Spleen (tissue), 11 donors: Measurements from ENCODE around the gene C1QA. TPM values are rescaled to one million over a fixed set of nuclear protein-coding genes. Genes with fewer than 3 reads are reported as not detected.

Source experiments
- DNase-seq: peaks from one replicate; pipeline ENCODE4 v3.0.0-alpha.2; 2020
- H3K27ac ChIP-seq, 8 donors: fragments of 200-600 bp; sonication (generic) in 7 of 8; 1 replicate in 4 of 8; 2 replicates in 4 of 8; pipeline versions ENCODE4 v1.5.0 to v1.8.0; 2016 to 2021; ENCODE audit warnings: inconsistent platforms in 4 of 8, mild to moderate bottlenecking in 4 of 8, moderate library complexity in 1 of 8
- H3K27me3 ChIP-seq, 7 donors: fragments of 200-600 bp; sonication (generic) in 6 of 7; replicated peaks in 1 of 7; 1 replicate in 4 of 7; 2 replicates in 3 of 7; pipeline versions ENCODE4 v1.5.0 to v1.8.0; 2016 to 2021; ENCODE audit warnings: inconsistent platforms in 3 of 7, mild to moderate bottlenecking in 1 of 7
- H3K36me3 ChIP-seq, 6 donors: fragments of 200-600 bp; sonication (generic) in 5 of 6; 1 replicate in 4 of 6; 2 replicates in 2 of 6; pipeline versions ENCODE4 v1.5.0 to v1.8.0; 2016 to 2021; ENCODE audit warnings: inconsistent platforms in 2 of 6
- H3K4me1 ChIP-seq, 6 donors: fragments of 200-600 bp; sonication (generic) in 5 of 6; 1 replicate in 3 of 6; 2 replicates in 3 of 6; pipeline versions ENCODE4 v1.5.0 to v1.8.0; 2016 to 2021; ENCODE audit warnings: inconsistent platforms in 3 of 6
- H3K4me3 ChIP-seq, 8 donors: fragments of 200-600 bp; sonication (generic) in 7 of 8; 1 replicate in 4 of 8; 2 replicates in 4 of 8; pipeline versions ENCODE4 v1.5.0 to v1.8.0; 2016 to 2021; ENCODE audit warnings: inconsistent platforms in 4 of 8, mild to moderate bottlenecking in 4 of 8, moderate library complexity in 2 of 8
- H3K9me3 ChIP-seq, 8 donors: fragments of 200-600 bp; sonication (generic) in 7 of 8; 1 replicate in 4 of 8; 2 replicates in 4 of 8; pipeline versions ENCODE4 v1.5.0 to v1.8.0; 2016 to 2021; ENCODE audit warnings: inconsistent platforms in 4 of 8
- POLR2A ChIP-seq, 3 donors: fragments of 450-650 bp; IDR thresholded peaks; one replicate each; pipeline ENCODE4 v1.5.1; 2017; ENCODE audit warnings: antibody characterized with exemption in 3 of 3, mild to moderate bottlenecking in 1 of 3
- POLR2AphosphoS5 ChIP-seq, 3 donors: sonication (generic); formaldehyde crosslinking; IDR thresholded peaks; one replicate each; pipeline ENCODE4 v1.5.1; 2017; ENCODE audit warnings: antibody characterized with exemption in 3 of 3
- WGBS, 5 donors: extraction: QIAGEN DNeasy Blood & Tissue Kit in 3 of 5; methylation state at CpG; one replicate each; pipeline versions ENCODE4 v1.1.5 to v1.1.7; 2013 to 2018; 5-methylcytosine and 5-hydroxymethylcytosine counted together
- intact Hi-C: fragments of 100-400 bp; cut with DNase I; formaldehyde crosslinking; loops from one replicate; pipeline ENCODE4 v1.15.0; 2023; ENCODE audit warnings: low total_unique reads
- polyA plus RNA-seq, 3 donors: library from polyadenylated mRNA; stranded (reverse); fragments of 200-250 nt; gene quantifications; one replicate each; pipeline ENCODE4 v1.2.1, GENCODE V29; 2013
- total RNA-seq, 7 donors: library from RNA; depleted of rRNA in 3 of 7; stranded (reverse); fragments of >200 nt in 3 of 7; fragmentation: NEBNext Ultra II Directional in 4 of 7; extraction: Animal tissue kit (Norgen Biotek cat#: 25700) in 4 of 7; gene quantifications; one replicate each; pipeline versions ENCODE4 v1.1.0 to v1.2.1, GENCODE V29; 2016 to 2021
- TF ChIP-seq, protein P1 (sequence below), 11 experiments: fragments of 200-600 bp in 7 of 11; fragments of 450-650 bp in 4 of 11; sonication (generic) in 4 of 11; IDR thresholded peaks in 8 of 11; conservative IDR thresholded peaks in 3 of 11; 1 replicate in 7 of 11; 2 replicates in 4 of 11; pipeline versions ENCODE4 v1.4.0 to v1.8.0; 2016 to 2021; ENCODE audit warnings: antibody characterized with exemption in 11 of 11, inconsistent platforms in 4 of 11, mild to moderate bottlenecking in 1 of 11
- donor health status: healthy with polysubstance abuse.
- donor health status: DM: no; HTN: no; CAD: no; lungs with moderate emphysema.
- donor health status: DM: no; HTN: no; CAD: no.
- donor health status: Bipolar disorder and iron deficiency.
- donor health status: healthy.
- donor health status: DM: no; HTN: no; CAD: no.
- donor health status: DM: yes; HTN: yes; CAD: no.

C1QA gene
- total and polyA plus RNA-seq, 10 donors, result 296 to 1,485 (median 925) TPM

DNA sequence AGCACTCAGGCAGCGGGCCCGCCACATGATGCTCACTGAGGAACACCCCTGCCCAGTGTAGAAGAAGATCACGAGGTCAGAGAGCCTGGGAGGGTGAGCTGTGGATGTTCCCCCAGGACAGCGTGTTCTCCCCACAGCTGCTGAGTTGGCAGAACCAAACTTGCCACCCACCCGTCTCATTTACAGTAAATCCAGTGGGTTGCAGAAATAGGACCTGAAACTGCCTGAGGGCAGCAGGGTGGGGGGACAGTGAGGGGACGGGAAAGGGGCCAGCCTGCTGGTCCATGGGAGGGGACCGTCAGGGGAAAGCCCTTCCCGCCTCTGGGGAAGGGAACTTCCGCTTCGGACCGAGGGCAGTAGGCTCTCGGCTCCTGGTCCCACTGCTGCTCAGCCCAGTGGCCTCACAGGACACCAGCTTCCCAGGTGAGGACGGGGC is 16.5 kb downstream of the C1QA start, which contains the start of gene C1QB:
Gene C1QB, plus strand, starts transcription at position 356 of the 436 bp plus-strand sequence. CDS start 6,227 bp downstream, outside the sequence.
- H3K9me3 ChIP-seq, result no peaks in the 10 kb centered on the region
- no peak for DNase-seq
- peak within 1 kb of the TSS in 7 of 8 donors; percentile 4 to 59 (median 27) for H3K4me3 ChIP-seq
- TF ChIP-seq, protein P1, sequence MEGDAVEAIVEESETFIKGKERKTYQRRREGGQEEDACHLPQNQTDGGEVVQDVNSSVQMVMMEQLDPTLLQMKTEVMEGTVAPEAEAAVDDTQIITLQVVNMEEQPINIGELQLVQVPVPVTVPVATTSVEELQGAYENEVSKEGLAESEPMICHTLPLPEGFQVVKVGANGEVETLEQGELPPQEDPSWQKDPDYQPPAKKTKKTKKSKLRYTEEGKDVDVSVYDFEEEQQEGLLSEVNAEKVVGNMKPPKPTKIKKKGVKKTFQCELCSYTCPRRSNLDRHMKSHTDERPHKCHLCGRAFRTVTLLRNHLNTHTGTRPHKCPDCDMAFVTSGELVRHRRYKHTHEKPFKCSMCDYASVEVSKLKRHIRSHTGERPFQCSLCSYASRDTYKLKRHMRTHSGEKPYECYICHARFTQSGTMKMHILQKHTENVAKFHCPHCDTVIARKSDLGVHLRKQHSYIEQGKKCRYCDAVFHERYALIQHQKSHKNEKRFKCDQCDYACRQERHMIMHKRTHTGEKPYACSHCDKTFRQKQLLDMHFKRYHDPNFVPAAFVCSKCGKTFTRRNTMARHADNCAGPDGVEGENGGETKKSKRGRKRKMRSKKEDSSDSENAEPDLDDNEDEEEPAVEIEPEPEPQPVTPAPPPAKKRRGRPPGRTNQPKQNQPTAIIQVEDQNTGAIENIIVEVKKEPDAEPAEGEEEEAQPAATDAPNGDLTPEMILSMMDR (IDR thresholded peaks at IDR 0.05 in 8 of 11, conservative IDR thresholded peaks at IDR 0.05 in 3 of 11), result no peak
- TF ChIP-seq POLR2A (IDR thresholded peaks at IDR 0.05) (peak in 2 of 3 donors; percentile 15 to 40), POLR2AphosphoS5 (IDR thresholded peaks at IDR 0.05) (peak; percentile 88 to 89 (median 88))
- WGBS, 5 donors, result 71 to 83% (median 72%) methylated on average over 13 of the region's 13 CpGs
- no peaks in the 10 kb centered on the region for H3K36me3 ChIP-seq
- H3K27ac ChIP-seq, result peak within 1 kb of the TSS in 6 of 8 donors; percentile 51 to 79 (median 71)
- H3K27me3 ChIP-seq, result peaks cover 0 to 29% (median 0%) of the 10 kb centered on the region in 7 donors
- no peaks in the 10 kb centered on the region for H3K4me1 ChIP-seq
- intact Hi-C loops, result no loop called here

DNA sequence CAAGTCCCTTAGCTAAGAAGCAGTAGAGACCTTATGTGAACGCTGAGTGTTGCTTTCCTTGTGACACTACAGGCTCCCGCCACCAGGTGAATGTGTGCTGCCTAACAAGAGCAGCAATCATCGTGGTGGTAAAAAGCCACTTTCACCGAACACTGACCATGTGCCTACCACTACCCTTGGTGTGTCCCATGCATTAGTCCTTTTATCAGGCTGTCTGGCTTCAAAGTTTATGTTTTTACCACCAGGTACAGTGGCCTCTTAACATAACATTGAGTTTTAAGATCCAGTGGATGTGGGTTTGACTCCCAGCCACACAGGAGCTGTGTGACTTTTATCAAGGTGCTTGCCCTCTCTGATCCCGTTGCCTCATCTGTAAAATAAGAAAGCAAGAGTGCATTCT is 18.3 kb downstream of the C1QA start:
- TF ChIP-seq POLR2A (IDR thresholded peaks at IDR 0.05) (no peak), POLR2AphosphoS5 (IDR thresholded peaks at IDR 0.05) (no peak)
- TF ChIP-seq, protein P1 (IDR thresholded peaks at IDR 0.05 in 8 of 11, conservative IDR thresholded peaks at IDR 0.05 in 3 of 11), result no peak
- Histone ChIP-seq H3K27ac (peak overlapping the region in 5 of 8 donors; percentile 57 to 79 (median 71)), H3K27me3 (peaks cover 0 to 27% (median 0%) of the 10 kb centered on the region in 7 donors), H3K9me3 (no peaks in the 10 kb centered on the region), H3K4me1 (no peaks in the 10 kb centered on the region), H3K36me3 (peaks cover 0 to 8% (median 0%) of the 10 kb centered on the region in 6 donors), H3K4me3 (peak overlapping the region in 6 of 8 donors; percentile 18 to 59 (median 28))
- no peak for DNase-seq
- intact Hi-C loops, result no loop called here
- WGBS, 5 donors, result 60 to 76% (median 65%) methylated on average over 5 of the region's 5 CpGs

DNA sequence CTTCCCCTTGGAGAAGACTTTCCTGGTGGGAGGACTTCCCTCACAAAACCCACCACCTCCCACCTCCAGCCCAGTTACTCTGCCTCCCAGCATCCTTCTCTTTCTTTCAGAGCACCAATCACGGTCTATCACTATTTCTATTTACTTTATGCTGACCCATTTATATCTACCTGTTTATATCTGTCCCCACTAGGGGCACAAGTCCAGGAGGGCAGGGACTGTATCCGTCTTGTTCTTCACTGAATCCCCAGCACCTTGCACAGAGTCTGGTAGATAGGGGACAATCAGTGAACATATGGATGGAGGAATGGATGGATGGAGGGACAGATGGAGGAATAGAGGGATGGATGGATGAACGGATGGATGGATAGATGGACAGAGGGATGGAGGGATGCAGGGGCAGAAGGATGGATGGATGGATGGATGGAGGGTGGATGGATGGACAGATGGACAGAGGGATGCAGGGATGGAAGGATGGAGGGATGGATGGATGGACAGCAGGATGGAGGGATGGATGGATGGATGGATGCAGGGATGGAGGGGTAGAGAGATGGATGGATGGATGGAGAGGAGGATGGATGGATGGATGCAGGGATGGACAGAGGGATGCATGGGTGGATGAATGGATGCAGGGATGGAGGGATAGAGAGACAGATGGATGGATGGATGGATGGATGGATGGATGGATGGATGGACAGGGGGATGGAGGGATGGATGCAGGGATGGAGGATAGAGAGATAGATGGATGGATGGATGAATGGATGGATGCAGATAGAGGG is 22.1 kb downstream of the C1QA start:
- H3K36me3 ChIP-seq, result peaks cover 0 to 27% (median 0%) of the 10 kb centered on the region in 6 donors
- intact Hi-C loops, result no loop called here
- no peak for DNase-seq
- H3K9me3 ChIP-seq, result no peaks in the 10 kb centered on the region
- TF ChIP-seq, protein P1 (IDR thresholded peaks at IDR 0.05 in 8 of 11, conservative IDR thresholded peaks at IDR 0.05 in 3 of 11), result no peak
- TF ChIP-seq POLR2AphosphoS5 (IDR thresholded peaks at IDR 0.05) (no peak), POLR2A (IDR thresholded peaks at IDR 0.05) (no peak)
- H3K4me1 ChIP-seq, result no peaks in the 10 kb centered on the region
- no peak overlapping the region for H3K27ac ChIP-seq
- 65 to 74% (median 69%) methylated on average over 3 of the region's 3 CpGs for WGBS, 5 donors
- peaks cover 0 to 28% (median 0%) of the 10 kb centered on the region in 7 donors for H3K27me3 ChIP-seq
- peak overlapping the region in 4 of 8 donors; percentile 27 to 59 (median 36) for H3K4me3 ChIP-seq

DNA sequence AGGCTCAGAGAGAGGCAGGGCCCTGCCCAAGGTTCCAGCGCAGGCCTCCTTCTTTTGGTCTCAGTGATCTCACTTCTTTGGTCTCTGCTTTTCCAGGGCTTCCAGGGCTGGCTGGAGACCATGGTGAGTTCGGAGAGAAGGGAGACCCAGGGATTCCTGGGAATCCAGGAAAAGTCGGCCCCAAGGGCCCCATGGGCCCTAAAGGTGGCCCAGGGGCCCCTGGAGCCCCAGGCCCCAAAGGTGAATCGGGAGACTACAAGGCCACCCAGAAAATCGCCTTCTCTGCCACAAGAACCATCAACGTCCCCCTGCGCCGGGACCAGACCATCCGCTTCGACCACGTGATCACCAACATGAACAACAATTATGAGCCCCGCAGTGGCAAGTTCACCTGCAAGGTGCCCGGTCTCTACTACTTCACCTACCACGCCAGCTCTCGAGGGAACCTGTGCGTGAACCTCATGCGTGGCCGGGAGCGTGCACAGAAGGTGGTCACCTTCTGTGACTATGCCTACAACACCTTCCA is 24.4 kb downstream of the C1QA start:
- H3K4me3 ChIP-seq, result no peak overlapping the region
- WGBS, 5 donors, result 89 to 95% (median 90%) methylated on average over 19 of the region's 19 CpGs
- TF ChIP-seq, protein P1 (IDR thresholded peaks at IDR 0.05 in 8 of 11, conservative IDR thresholded peaks at IDR 0.05 in 3 of 11), result no peak
- TF ChIP-seq POLR2AphosphoS5 (IDR thresholded peaks at IDR 0.05), result peak; percentile 8 to 27 (median 26)
- no peak for DNase-seq
- no peak overlapping the region for H3K27ac ChIP-seq
- peaks cover 0 to 3% (median 0%) of the 10 kb centered on the region in 6 donors for H3K4me1 ChIP-seq
- intact Hi-C loops, result loop anchor here (10.0 kb wide), 1 partner anchor 274 kb away; no protein-coding TSS in a partner anchor
- H3K36me3 ChIP-seq, result peaks cover 0 to 27% (median 0%) of the 10 kb centered on the region in 6 donors
- no peaks in the 10 kb centered on the region for H3K9me3 ChIP-seq
- peaks cover 0 to 20% (median 0%) of the 10 kb centered on the region in 7 donors for H3K27me3 ChIP-seq
